ENCODE measurements around the gene MDM2. TPM values are rescaled to one million over a fixed set of nuclear protein-coding genes. Genes with fewer than 3 reads are reported as not detected.

Gene MDM2
- total and polyA plus RNA-seq, 2 of the 8 experiments (the other 6 are each of a cell fraction or from before 2014, with no cell fraction given): 15.1 to 115 TPM

- Histone ChIP-seq H3K56ac (replicated peaks; ENCODE audit: insufficient read length, low read depth, low read length) (no peak overlapping the region), H3K18ac (ENCODE audit: extremely low read depth, low read length) (no peak overlapping the region), H2BK120ac (replicated peaks; ENCODE audit: low read depth, low read length) (no peak overlapping the region), H2BK12ac (ENCODE audit: low read depth, low read length) (no peak overlapping the region), H3K4me2 (ENCODE audit: insufficient read depth in 1 of 2, low read depth in 2 of 2, low read length in 2 of 2) (no peak overlapping the region), H3K14ac (ENCODE audit: insufficient read length) (no peak overlapping the region), H3K36me3 (ENCODE audit: control insufficient read depth in 2 of 4, insufficient read depth in 4 of 4, low read length in 3 of 4) (no peaks in the 10 kb centered on the region), H2BK5ac (ENCODE audit: low read depth, low read length) (no peak overlapping the region), H3K9me3 (ENCODE audit: insufficient read depth in 2 of 2, low read depth in 1 of 2, low read length in 1 of 2) (peaks cover 0 to 4% of the 10 kb centered on the region in 2 experiments; a peak in 1 of 4 replicates), H3K79me1 (ENCODE audit: low read depth, low read length) (no peaks in the 10 kb centered on the region), H3K23me2 (ENCODE audit: low read depth, low read length) (no peaks in the 10 kb centered on the region), H3K4me3 (ENCODE audit: extremely low read depth in 1 of 4, insufficient read depth in 2 of 4, low read depth in 3 of 4, low read length in 4 of 4) (no peak overlapping the region), H3K27ac (ENCODE audit: low read depth, low read length) (no peak overlapping the region), H2BK15ac (ENCODE audit: low read length) (no peak overlapping the region), H3K4ac (replicated peaks; ENCODE audit: insufficient read length, low read depth, low read length) (no peak overlapping the region), H2BK20ac (ENCODE audit: low read length) (no peak overlapping the region), H3K4me1 (replicated peaks in 1 of 4; ENCODE audit: control insufficient read depth in 3 of 4, insufficient read depth in 4 of 4, low read length in 3 of 4) (no peaks in the 10 kb centered on the region), H4K5ac (ENCODE audit: insufficient read length, low read depth, low read length) (no peak overlapping the region), H4K8ac (ENCODE audit: extremely low read depth, insufficient read depth, low read length) (no peak overlapping the region), H3K79me2 (ENCODE audit: control insufficient read depth in 1 of 2, insufficient read depth in 2 of 2, low read length in 2 of 2) (no peaks in the 10 kb centered on the region), H2AFZ (ENCODE audit: low read length) (no peak overlapping the region), H3K9ac (replicated peaks in 1 of 4; ENCODE audit: extremely low read depth in 1 of 4, low read depth in 3 of 4, low read length in 3 of 4) (no peak overlapping the region), H2AK5ac (ENCODE audit: low read depth, low read length) (no peak overlapping the region), H3K23ac (ENCODE audit: insufficient read length) (no peak overlapping the region), H4K91ac (replicated peaks; ENCODE audit: insufficient read length, low read length) (no peak overlapping the region), H4K20me1 (replicated peaks in 1 of 2; ENCODE audit: control insufficient read depth in 1 of 2, insufficient read depth in 2 of 2, low read length in 2 of 2) (no peaks in the 10 kb centered on the region), H3K27me3 (replicated peaks in 1 of 4; ENCODE audit: control insufficient read depth in 3 of 4, extremely low read depth in 1 of 4, insufficient read depth in 3 of 4, low read length in 3 of 4) (no peaks in the 10 kb centered on the region)
- ChIA-PET POLR2A (ENCODE audit: partially characterized antibody) (no interaction called here), CTCF (ENCODE audit: partially characterized antibody) (interaction anchor here (0.8 kb wide), 1 partner anchor 191 kb away, joined by 3 read pairs; no protein-coding TSS in a partner anchor)
- FAIRE-seq (no peak), DNase-seq (ENCODE audit: low read depth in 1 of 2, low spot score in 2 of 2) (no peak)
- 89% methylated on average over 4 of the region's 4 CpGs; no CpG with 5 or more reads in 1 of the 2 experiments for WGBS, 2 experiments (ENCODE audit: extremely low coverage in 1 of 2, insufficient coverage in 1 of 2, insufficient read length in 1 of 2, insufficient replicate concordance in 2 of 2, low coverage in 1 of 2, low lambda C conversion rate in 2 of 2, missing lambda C conversion rate in 1 of 2)
- TF ChIP-seq TBP (IDR thresholded peaks at IDR 0.05; ENCODE audit: low read depth, low read length) (no peak), E2F6 (IDR thresholded peaks at IDR 0.05) (no peak), SIX5 (IDR thresholded peaks at IDR 0.05; ENCODE audit: low read depth, low read length) (no peak), HDAC2 (IDR thresholded peaks at IDR 0.05; ENCODE audit: borderline replicate concordance in 1 of 2, low read depth in 2 of 2, low read length in 2 of 2) (no peak), CTBP2 (IDR thresholded peaks at IDR 0.05; ENCODE audit: borderline replicate concordance, insufficient read depth, insufficient read length, low read length) (no peak), ASH2L (IDR thresholded peaks at IDR 0.05; ENCODE audit: low read length) (no peak), MAFK (IDR thresholded peaks at IDR 0.05; ENCODE audit: low read depth, low read length) (no peak), SIN3A (conservative IDR thresholded peaks at IDR 0.05 in 1 of 2, IDR thresholded peaks at IDR 0.05 in 1 of 2; ENCODE audit: low read depth in 1 of 2, low read length in 2 of 2) (no peak), BRCA1 (IDR thresholded peaks at IDR 0.05; ENCODE audit: low read depth, low read length) (no peak), GTF2F1 (IDR thresholded peaks at IDR 0.05; ENCODE audit: borderline replicate concordance, low read depth, low read length) (no peak), ATF2 (IDR thresholded peaks at IDR 0.05; ENCODE audit: low read length) (no peak), NRF1 (IDR thresholded peaks at IDR 0.05; ENCODE audit: low read depth, low read length) (no peak)
Observed at GRCh38 chr12:68878846-68879245, 70.9 kb downstream of the MDM2 start.

All from H1 (cell line).